Heart left ventricle (tissue), 13 donors: ENCODE results near the gene DGKG.

ENCODE experiments used
- CTCF ChIP-seq, 12 donors: fragments of 200-600 bp; sonication (generic) in 4 of 12; IDR thresholded peaks; one replicate each; pipeline versions ENCODE4 v1.5.0 to v1.8.0; 2018 to 2022; ENCODE audit warnings: antibody characterized with exemption in 12 of 12, mild to moderate bottlenecking in 5 of 12
- POLR2A ChIP-seq, 2 donors: fragments of 450-650 bp; IDR thresholded peaks; one replicate each; pipeline ENCODE4 v1.6.1; 2017; ENCODE audit warnings: antibody characterized with exemption in 2 of 2, mild to moderate bottlenecking in 2 of 2, moderate library complexity in 2 of 2
- donor health status: ischemic (EF 13 %, LVEDD 7.1; RV severe dilation, severe dysfunction).
- donor health status: DM: no; HTN: yes; CAD: no.
- donor health status: DM: no; HTN: no; CAD: no.
- donor health status: ischemic (EF 25% LVEDD 6.9; RV normal size, moderate dysfunction).
- donor health status: ischemic (EF 25% LVEDD 5.7; RV mildly dilated, moderate dysfunction).
- donor health status: ischemic (EF 35%, LVEDD 5.7; RV mildly dilated, moderate dysfunction).
- donor health status: nonischemic (EF 11% LVEDD 7.7; RV severe dilation, severe dysfunction).
- donor health status: DM: yes; HTN: yes; CAD: no.
- donor health status: PGD.
- donor health status: ischemic (EF 29% LVEDD 5.4; RV normal size, mild dysfunction).
- donor health status: nonischemic (EF 23%, LVEDD 6.1; RV moderate dilation, normal function).

GRCh38 chr3:186133980-186134379 lies 228.1 kb downstream of the DGKG start:
- TF ChIP-seq CTCF (IDR thresholded peaks at IDR 0.05) (no peak), POLR2A (IDR thresholded peaks at IDR 0.05) (no peak)
